GM19023 (cell line): Measurements from ENCODE around the gene FMO1.
"Not testable (repeated sequence)": the region's sequence is repeated elsewhere in the genome, so short reads cannot be mapped to it uniquely, and the experiment has no call there.

Experiments used
- ATAC-seq: cut with Tn5 transposase; IDR thresholded peaks from one replicate; pipeline ENCODE4 v1.9.1; 2021; ENCODE audit warnings: mild to moderate bottlenecking, moderate library complexity; ENCODE audit not compliant: unreplicated experiment

Gene FMO1

GRCh38 chr1:171248302-171248701, at the start of gene FMO1:
FMO1 (plus strand) TSS chr1:171248494; CDS start chr1:171258088, 9,594 bp downstream.
- no peak for ATAC-seq

- no peak for ATAC-seq
Observed at GRCh38 chr1:171204296-171204695, 44.0 kb upstream of the FMO1 start.

- ATAC-seq, result no peak
Observed at GRCh38 chr1:171206204-171206977, 41.9 kb upstream of the FMO1 start.

- no peak for ATAC-seq
Observed at GRCh38 chr1:171206978-171207355, 41.3 kb upstream of the FMO1 start.

- no peak for ATAC-seq
Observed at GRCh38 chr1:171207377-171207776, 40.9 kb upstream of the FMO1 start.

GRCh38 chr1:171210355-171210754, 37.9 kb upstream of the FMO1 start:
- no peak for ATAC-seq

- no peak for ATAC-seq
Observed at GRCh38 chr1:171212607-171213351, 35.5 kb upstream of the FMO1 start.

- ATAC-seq, result no peak
Observed at GRCh38 chr1:171213559-171214454, 34.5 kb upstream of the FMO1 start.

- no peak for ATAC-seq
Observed at GRCh38 chr1:171217658-171218443, 30.4 kb upstream of the FMO1 start.

GRCh38 chr1:171218661-171219060, 29.6 kb upstream of the FMO1 start:
- ATAC-seq, result no peak

GRCh38 chr1:171219346-171220080, 28.8 kb upstream of the FMO1 start:
- no peak for ATAC-seq

- no peak for ATAC-seq
Observed at GRCh38 chr1:171220081-171220420, 28.2 kb upstream of the FMO1 start.

GRCh38 chr1:171220581-171221054, 27.7 kb upstream of the FMO1 start:
- ATAC-seq, result no peak

GRCh38 chr1:171221665-171222591, 26.4 kb upstream of the FMO1 start:
- no peak for ATAC-seq

- no peak for ATAC-seq
Observed at GRCh38 chr1:171222936-171223335, 25.4 kb upstream of the FMO1 start.

- ATAC-seq, result not testable (repeated sequence)
Observed at GRCh38 chr1:171224257-171224656, 24.0 kb upstream of the FMO1 start.

- peak; percentile 90 for ATAC-seq
Observed at GRCh38 chr1:171226747-171227370, 21.4 kb upstream of the FMO1 start.

GRCh38 chr1:171231326-171231725, 17.0 kb upstream of the FMO1 start:
- ATAC-seq, result no peak
